HepG2 (cell line): ENCODE measurements around the gene PHLDB1. TPM values are rescaled to one million over a fixed set of nuclear protein-coding genes. Genes with fewer than 3 reads are reported as not detected.

Experiments
- CAMTA2 ChIP-seq: sonication (generic); formaldehyde crosslinking; IDR thresholded peaks from 2 replicates; pipeline ENCODE4 v1.4.0; 2020; ENCODE audit warnings: mild to moderate bottlenecking, missing genetic modification reagents, borderline replicate concordance
- DBP ChIP-seq: sonication (generic); formaldehyde crosslinking; IDR thresholded peaks from 2 replicates; pipeline ENCODE4 v1.4.0; 2020; ENCODE audit warnings: missing genetic modification reagents; ENCODE audit errors: not compliant biosample characterization
- ETV6 ChIP-seq: sonication (generic); formaldehyde crosslinking; conservative IDR thresholded peaks from 2 replicates; pipeline ENCODE4 v1.4.0; 2020; ENCODE audit warnings: missing genetic modification reagents
- FIP1L1 ChIP-seq: fragments of 200-400 bp; formaldehyde crosslinking; IDR thresholded peaks from 2 replicates; pipeline ENCODE4 v1.6.1; 2018; ENCODE audit warnings: low read depth, mild to moderate bottlenecking, low read length, moderate library complexity, borderline replicate concordance; ENCODE audit not compliant: insufficient read depth
- FOXO1 ChIP-seq: sonication (generic); formaldehyde crosslinking; IDR thresholded peaks from 2 replicates; pipeline ENCODE4 v1.4.0; 2020; ENCODE audit warnings: missing genetic modification reagents
- HDAC2 ChIP-seq: sonication (generic); formaldehyde crosslinking; IDR thresholded peaks from 2 replicates; pipeline ENCODE4 v1.4.0; 2020; ENCODE audit warnings: missing genetic modification reagents
- HMGA1 ChIP-seq: sonication (generic); formaldehyde crosslinking; conservative IDR thresholded peaks from 2 replicates; pipeline ENCODE4 v1.4.0; 2020; ENCODE audit warnings: missing genetic modification reagents
- KMT2B ChIP-seq: IDR thresholded peaks from 2 replicates; pipeline ENCODE4 v1.6.1; 2016; ENCODE audit warnings: missing genetic modification reagents, missing compliant biosample characterization
- MAFF ChIP-seq: IDR thresholded peaks from 2 replicates; pipeline ENCODE4 v1.6.1; 2011; ENCODE audit warnings: low read depth, low read length, improper control_type of control experiment
- MYNN ChIP-seq: sonication (generic); formaldehyde crosslinking; IDR thresholded peaks from 2 replicates; pipeline ENCODE4 v1.4.0; 2020; ENCODE audit warnings: mild to moderate bottlenecking, low read depth, missing genetic modification reagents
- NFYC ChIP-seq: IDR thresholded peaks from 2 replicates; pipeline ENCODE4 v1.6.1; 2016; ENCODE audit warnings: missing genetic modification reagents, missing compliant biosample characterization
- PCBP2 ChIP-seq: fragments of 200-400 bp; formaldehyde crosslinking; optimal IDR thresholded peaks from 2 replicates; pipeline ENCODE3; 2018; ENCODE audit warnings: low read length, low read depth; ENCODE audit not compliant: poor library complexity, severe bottlenecking
- PHF8 ChIP-seq: sonication (generic); formaldehyde crosslinking; IDR thresholded peaks from 2 replicates; pipeline ENCODE4 v1.5.0; 2020; ENCODE audit warnings: missing genetic modification reagents
- RERE ChIP-seq: IDR thresholded peaks from 2 replicates; pipeline ENCODE4 v1.6.1; 2016; ENCODE audit warnings: low read depth, missing genetic modification reagents, missing compliant biosample characterization
- REXO4 ChIP-seq: sonication (generic); formaldehyde crosslinking; IDR thresholded peaks from 2 replicates; pipeline ENCODE4 v1.8.0; 2022; ENCODE audit warnings: missing genetic modification reagents, mild to moderate bottlenecking, borderline replicate concordance
- SMAD1 ChIP-seq: sonication (generic); formaldehyde crosslinking; IDR thresholded peaks from 2 replicates; pipeline ENCODE4 v1.4.0; 2020; ENCODE audit warnings: missing genetic modification reagents, low read depth, mild to moderate bottlenecking, borderline replicate concordance
- SMARCE1 ChIP-seq: fragments of 450-650 bp; IDR thresholded peaks from 2 replicates; pipeline ENCODE4 v1.6.1; 2017; ENCODE audit warnings: borderline replicate concordance
- TEAD2 ChIP-seq: sonication (generic); formaldehyde crosslinking; IDR thresholded peaks from 2 replicates; pipeline ENCODE4 v1.9.0; 2021; ENCODE audit warnings: missing genetic modification reagents
- TEAD3 ChIP-seq: optimal IDR thresholded peaks from 2 replicates; pipeline ENCODE3; 2016; ENCODE audit warnings: borderline replicate concordance
- ZFP41 ChIP-seq: sonication (generic); formaldehyde crosslinking; IDR thresholded peaks from 2 replicates; pipeline ENCODE4 v1.4.0; 2020; ENCODE audit warnings: mild to moderate bottlenecking, missing genetic modification reagents, borderline replicate concordance
- ZIK1 ChIP-seq: sonication (generic); formaldehyde crosslinking; IDR thresholded peaks from 2 replicates; pipeline ENCODE4 v1.5.0; 2020; ENCODE audit warnings: mild to moderate bottlenecking, low read depth, missing genetic modification reagents, borderline replicate concordance
- ZNF124 ChIP-seq: sonication (generic); formaldehyde crosslinking; IDR thresholded peaks from 2 replicates; pipeline ENCODE4 v1.4.0; 2020; ENCODE audit warnings: missing genetic modification reagents
- ZNF264 ChIP-seq: sonication (generic); formaldehyde crosslinking; IDR thresholded peaks from 2 replicates; pipeline ENCODE4 v1.4.0; 2020; ENCODE audit warnings: missing genetic modification reagents
- ZNF616 ChIP-seq: sonication (generic); formaldehyde crosslinking; IDR thresholded peaks from 2 replicates; pipeline ENCODE4 v1.5.0; 2020; ENCODE audit warnings: low read depth, mild to moderate bottlenecking, missing genetic modification reagents
- ZNF672 ChIP-seq: sonication (generic); formaldehyde crosslinking; IDR thresholded peaks from 2 replicates; pipeline ENCODE4 v1.8.1; 2022; ENCODE audit warnings: missing genetic modification reagents
- polyA plus RNA-seq, 8 experiments: library from polyadenylated mRNA; depleted of rRNA in 3 of 8; stranded (reverse) in 7 of 8; unstranded in 1 of 8; fragments of >200 nt; fragmentation: Illumina TruSeq in 4 of 8; extraction: Trizol in 4 of 8; gene quantifications; 2 replicates each; pipeline versions ENCODE4 v1.2.1 to v1.2.3, GENCODE V29; 2011 to 2016; ENCODE audit warnings: low read depth in 4 of 8, missing spikeins in 1 of 8, mixed read lengths in 1 of 8; ENCODE audit not compliant: insufficient read depth in 1 of 8
- total RNA-seq, 5 experiments: library from RNA; depleted of rRNA; stranded (reverse); fragments of >200 nt; fragmentation: Illumina TruSeq; extraction: Trizol; gene quantifications; 2 replicates each; pipeline ENCODE4 v1.2.3, GENCODE V29; 2016; ENCODE audit warnings: low read depth in 1 of 5

PHLDB1 gene
- total and polyA plus RNA-seq, 2 of the 13 experiments (the other 11 are each of a cell fraction or from before 2014, with no cell fraction given) = 13.8 to 14.2 TPM

- TF ChIP-seq ZNF124 (CRISPR knock-in tag) (no peak), MAFF (no peak), MYNN (CRISPR knock-in tag) (no peak), SMAD1 (CRISPR knock-in tag) (no peak), ZIK1 (CRISPR knock-in tag) (no peak), PCBP2 (no peak), FIP1L1 (no peak), HDAC2 (peak; percentile 30; the same call in 1 of the 2 replicates), RERE (CRISPR knock-in tag) (no peak), CAMTA2 (CRISPR knock-in tag) (no peak), KMT2B (no peak; the same call in 1 of the 2 replicates), ZNF264 (CRISPR knock-in tag) (no peak), ZNF616 (CRISPR knock-in tag) (no peak), PHF8 (CRISPR knock-in tag) (peak; percentile 92), REXO4 (CRISPR knock-in tag) (no peak), SMARCE1 (no peak), ZNF672 (CRISPR knock-in tag) (no peak), FOXO1 (CRISPR knock-in tag) (0 out of 2 replicates have a peak, but pooled peaks have one; percentile 8), NFYC (CRISPR knock-in tag) (no peak), HMGA1 (no peak), TEAD2 (CRISPR knock-in tag) (no peak), ZFP41 (CRISPR knock-in tag) (no peak), TEAD3 (CRISPR knock-in tag) (no peak), DBP (CRISPR knock-in tag) (no peak), ETV6 (CRISPR knock-in tag) (0 out of 2 replicates have a peak, but pooled peaks have one; percentile 17)
These were observed 35.1 kb upstream of the PHLDB1 start, which contains the start of gene ARCN1 (continued) for GRCh38 chr11:118572061-118572980.
